Psoas muscle (tissue), 8 donors: ENCODE results near the gene MRPL21. TPM values are rescaled to one million over a fixed set of nuclear protein-coding genes. Genes with fewer than 3 reads are reported as not detected.
"Not testable (repeated sequence)": the region's sequence is repeated elsewhere in the genome, so short reads cannot be mapped to it uniquely, and the experiment has no call there.

ENCODE experiments used
- ATAC-seq, 4 donors: fragments of 200-7000 bp; cut with Tn5 transposase; one replicate each; pipeline ENCODE4 v1.9.1; 2020; ENCODE audit warnings: moderate library complexity in 3 of 4, mild to moderate bottlenecking in 2 of 4
- DNase-seq, 2 donors: peaks; one replicate each; pipeline ENCODE4 v3.0.0-alpha.2; 2020
- H3K27ac ChIP-seq: fragments of 200-600 bp; one replicate; pipeline ENCODE4 v1.8.0; 2022
- H3K27me3 ChIP-seq, 3 donors: fragments of 200-600 bp in 1 of 3; one replicate each; pipeline versions ENCODE4 v1.6.1 to v1.8.0; 2013 to 2022; ENCODE audit warnings: low read length in 2 of 3, mild to moderate bottlenecking in 2 of 3, moderate library complexity in 1 of 3; ENCODE audit not compliant: insufficient read depth in 3 of 3
- H3K36me3 ChIP-seq, 2 donors: fragments of 200-600 bp in 1 of 2; one replicate each; pipeline versions ENCODE4 v1.6.1 to v1.8.0; 2013 to 2022; ENCODE audit warnings: low read depth in 1 of 2, mild to moderate bottlenecking in 1 of 2, moderate library complexity in 1 of 2; ENCODE audit not compliant: insufficient read depth in 1 of 2
- H3K4me1 ChIP-seq: fragments of 200-600 bp; one replicate; pipeline ENCODE4 v1.8.0; 2022
- H3K4me3 ChIP-seq: fragments of 200-600 bp; one replicate; pipeline ENCODE4 v1.8.0; 2022; ENCODE audit warnings: mild to moderate bottlenecking
- H3K9me3 ChIP-seq: fragments of 200-600 bp; one replicate; pipeline ENCODE4 v1.8.0; 2022
- WGBS, 3 donors: extraction: QIAGEN DNeasy Blood & Tissue Kit; methylation state at CpG; one replicate each; pipeline versions ENCODE4 v1.1.6 to v1.1.7; 2013; 5-methylcytosine and 5-hydroxymethylcytosine counted together
- intact Hi-C, 2 donors: fragments of 100-400 bp; cut with DNase I; formaldehyde crosslinking; loops; one replicate each; pipeline versions ENCODE4 v1.11.0 to v1.14.2; 2022
- polyA plus RNA-seq, 3 donors: library from polyadenylated mRNA; stranded (reverse); fragments of 200-250 nt; gene quantifications; one replicate each; pipeline ENCODE4 v1.2.3, GENCODE V29; 2013
- total RNA-seq, 4 donors: library from RNA; stranded (reverse); fragmentation: NEBNext Ultra II Directional in 2 of 4; extraction: Animal tissue kit (Norgen Biotek cat#: 25700) in 2 of 4; gene quantifications; one replicate each; pipeline versions ENCODE4 v1.2.1 to v1.2.4, GENCODE V29; 2021 to 2023
- TF ChIP-seq, protein P1 (sequence below): fragments of 200-600 bp; IDR thresholded peaks from one replicate; pipeline ENCODE4 v1.8.0; 2022; ENCODE audit warnings: antibody characterized with exemption
- donor health status: healthy with polysubstance abuse.
- donor health status: DM: no; HTN: no; CAD: no; lungs with moderate emphysema.
- donor health status: Bipolar disorder and iron deficiency.
- donor health status: healthy.
- donor health status: DM: yes; HTN: yes; CAD: no.
- donor health status: DM: no; HTN: no; CAD: no.
- donor health status: DM: no; HTN: no; CAD: no.
- donor health status: DM: yes; HTN: yes; CAD: no.

The MRPL21 gene
- total and polyA plus RNA-seq, 7 donors = 59.2 to 181 (median 104) TPM

DNA sequence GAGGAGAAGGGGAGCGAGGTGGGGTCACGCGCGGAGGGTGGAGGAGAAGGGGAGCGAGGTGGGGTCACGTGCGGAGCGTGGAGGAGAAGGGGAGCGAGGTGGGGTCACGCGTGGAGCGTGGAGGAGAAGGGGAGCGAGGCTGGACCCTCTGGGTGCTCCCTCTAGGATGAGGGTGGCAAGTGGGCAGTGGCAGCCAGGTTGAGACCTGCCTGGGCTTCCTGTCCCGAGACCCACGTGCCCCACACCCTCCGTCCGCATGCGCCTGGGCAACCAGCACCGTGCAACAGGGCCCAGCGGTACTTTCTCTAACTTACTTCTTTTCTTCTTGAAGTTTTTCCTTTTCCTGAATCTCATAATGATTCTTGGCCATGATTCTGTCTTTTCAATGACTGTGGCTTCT is 11.1 kb downstream of the MRPL21 start:
- no peak for ATAC-seq
- DNase-seq = no peak
- TF ChIP-seq, protein P1, sequence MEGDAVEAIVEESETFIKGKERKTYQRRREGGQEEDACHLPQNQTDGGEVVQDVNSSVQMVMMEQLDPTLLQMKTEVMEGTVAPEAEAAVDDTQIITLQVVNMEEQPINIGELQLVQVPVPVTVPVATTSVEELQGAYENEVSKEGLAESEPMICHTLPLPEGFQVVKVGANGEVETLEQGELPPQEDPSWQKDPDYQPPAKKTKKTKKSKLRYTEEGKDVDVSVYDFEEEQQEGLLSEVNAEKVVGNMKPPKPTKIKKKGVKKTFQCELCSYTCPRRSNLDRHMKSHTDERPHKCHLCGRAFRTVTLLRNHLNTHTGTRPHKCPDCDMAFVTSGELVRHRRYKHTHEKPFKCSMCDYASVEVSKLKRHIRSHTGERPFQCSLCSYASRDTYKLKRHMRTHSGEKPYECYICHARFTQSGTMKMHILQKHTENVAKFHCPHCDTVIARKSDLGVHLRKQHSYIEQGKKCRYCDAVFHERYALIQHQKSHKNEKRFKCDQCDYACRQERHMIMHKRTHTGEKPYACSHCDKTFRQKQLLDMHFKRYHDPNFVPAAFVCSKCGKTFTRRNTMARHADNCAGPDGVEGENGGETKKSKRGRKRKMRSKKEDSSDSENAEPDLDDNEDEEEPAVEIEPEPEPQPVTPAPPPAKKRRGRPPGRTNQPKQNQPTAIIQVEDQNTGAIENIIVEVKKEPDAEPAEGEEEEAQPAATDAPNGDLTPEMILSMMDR = no peak
- no peak overlapping the region for H3K4me3 ChIP-seq
- H3K27ac ChIP-seq = no peak overlapping the region
- peaks cover 14% of the 10 kb centered on the region for H3K4me1 ChIP-seq
- WGBS, 3 donors = 94% methylated on average over 20 of the region's 20 CpGs
- H3K36me3 ChIP-seq = peaks cover 2 to 62% of the 10 kb centered on the region in 2 donors
- no peaks in the 10 kb centered on the region for H3K27me3 ChIP-seq
- no peaks in the 10 kb centered on the region for H3K9me3 ChIP-seq
- intact Hi-C loops = no loop called here

DNA sequence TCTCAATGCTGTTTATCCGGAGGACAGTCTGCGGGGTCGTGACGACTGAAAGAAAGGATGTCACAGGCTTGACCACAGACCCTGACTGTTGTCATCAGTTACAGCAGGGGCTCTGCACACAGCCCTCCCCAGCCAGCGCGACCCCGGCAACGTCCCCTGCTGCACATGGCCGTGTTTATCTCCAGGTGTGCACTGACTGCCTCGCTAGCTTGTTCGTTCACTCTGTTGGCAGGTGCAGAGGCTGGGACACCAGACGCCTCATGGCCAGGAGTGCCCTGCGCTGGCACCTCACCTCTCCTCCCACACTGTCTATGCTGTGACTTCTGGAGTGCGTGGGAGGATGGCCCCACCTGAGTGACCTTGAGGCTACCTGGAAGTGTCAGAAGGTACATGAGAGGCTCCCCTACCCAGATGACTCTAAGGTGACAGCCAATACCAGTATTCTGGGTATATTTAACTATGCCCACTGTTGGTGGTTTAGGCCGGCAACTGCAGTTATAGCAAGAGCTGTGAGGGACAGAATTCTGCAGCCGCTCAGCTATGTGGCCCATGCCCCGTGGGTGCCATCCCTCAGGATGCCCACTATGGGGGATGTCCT is 12.2 kb downstream of the MRPL21 start:
- peaks cover 2 to 50% of the 10 kb centered on the region in 2 donors for H3K36me3 ChIP-seq
- peak overlapping the region; percentile 32 for H3K4me3 ChIP-seq
- peak overlapping the region; percentile 73 for H3K27ac ChIP-seq
- no peaks in the 10 kb centered on the region for H3K9me3 ChIP-seq
- peaks cover 14% of the 10 kb centered on the region for H3K4me1 ChIP-seq
- H3K27me3 ChIP-seq = no peaks in the 10 kb centered on the region
- DNase-seq (no peak), ATAC-seq (peak; percentile 5 to 18 (median 10))
- 41 to 45% (median 44%) methylated on average over 17 of the region's 17 CpGs for WGBS, 3 donors
- TF ChIP-seq, protein P1 = no peak
- intact Hi-C loops = no loop called here

DNA sequence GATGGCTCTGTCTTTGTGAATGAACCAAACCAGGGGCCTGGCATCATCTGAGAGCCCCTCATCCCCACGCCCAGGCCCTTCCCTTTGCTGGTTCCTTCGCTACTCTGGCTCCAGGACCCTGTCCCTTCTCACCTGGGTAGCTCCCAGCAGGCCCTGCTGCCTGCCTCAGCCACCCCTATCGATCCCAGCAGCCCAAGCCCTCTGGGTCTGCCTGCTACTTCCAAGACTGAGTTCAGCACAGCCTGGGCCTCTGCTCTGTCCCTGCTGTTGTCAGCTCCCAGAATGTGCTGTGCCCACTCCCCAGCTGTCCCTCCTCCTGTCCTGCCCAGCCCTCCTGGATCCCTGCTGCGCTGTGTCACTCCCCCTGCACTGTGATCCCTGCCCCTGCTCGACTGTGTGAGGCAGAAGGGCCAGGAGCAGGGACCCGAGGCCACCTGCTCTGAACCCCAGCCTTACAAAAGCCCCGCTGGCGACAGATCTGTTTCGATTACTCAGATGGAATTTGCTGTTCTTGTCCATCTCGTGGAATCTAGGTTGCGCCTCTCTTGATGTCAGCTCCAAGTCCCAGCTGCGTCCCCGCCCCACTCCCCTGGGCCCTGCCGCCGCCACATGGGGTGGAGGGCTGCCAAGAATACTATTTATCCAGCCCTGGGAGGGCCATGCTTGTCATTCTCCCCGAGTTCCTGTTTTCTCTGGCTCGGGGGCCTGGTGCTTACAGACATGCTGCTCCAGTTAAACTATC is 13.0 kb downstream of the MRPL21 start:
- H3K9me3 ChIP-seq = no peaks in the 10 kb centered on the region
- H3K27me3 ChIP-seq = no peaks in the 10 kb centered on the region
- TF ChIP-seq, protein P1 = no peak
- H3K4me1 ChIP-seq = peaks cover 14% of the 10 kb centered on the region
- DNase-seq = peak; percentile 86 to 91
- peak; percentile 88 to 94 (median 92) for ATAC-seq
- 15 to 22% (median 20%) methylated on average over 17 of the region's 17 CpGs for WGBS, 3 donors
- H3K27ac ChIP-seq = peak overlapping the region; percentile 73
- H3K4me3 ChIP-seq = peak overlapping the region; percentile 32
- intact Hi-C loops = no loop called here
- H3K36me3 ChIP-seq = peaks cover 2 to 42% of the 10 kb centered on the region in 2 donors

DNA sequence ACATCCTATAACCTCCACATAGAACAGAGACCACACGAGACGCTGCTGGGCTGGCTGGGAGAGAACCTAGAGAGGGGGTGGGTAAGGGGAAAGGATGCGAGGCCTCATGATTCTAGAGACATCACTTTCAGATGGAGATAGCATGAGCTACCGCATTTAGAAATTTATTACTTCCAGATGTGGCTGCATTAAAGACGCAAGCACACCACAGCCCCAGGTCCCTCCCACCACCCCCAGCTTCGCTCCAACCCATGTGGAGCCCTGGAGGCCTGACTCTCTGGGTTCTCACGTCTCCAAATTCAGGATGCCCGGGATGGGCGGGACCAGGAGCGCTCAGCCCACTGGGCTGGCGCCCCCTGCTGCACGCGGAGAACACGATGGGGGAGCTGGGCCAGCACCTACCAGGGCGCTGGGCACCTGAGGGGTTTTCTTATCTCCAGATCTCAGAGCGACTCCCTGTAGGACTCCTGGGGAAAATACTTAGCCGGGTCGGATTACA is 13.6 kb downstream of the MRPL21 start:
- Histone ChIP-seq H3K36me3 (peaks cover 2 to 36% of the 10 kb centered on the region in 2 donors), H3K4me1 (peaks cover 14% of the 10 kb centered on the region), H3K9me3 (no peaks in the 10 kb centered on the region), H3K27ac (peak overlapping the region; percentile 73), H3K4me3 (no peak overlapping the region), H3K27me3 (no peaks in the 10 kb centered on the region)
- WGBS, 3 donors = 59 to 65% (median 61%) methylated on average over 17 to 18 of the region's 18 CpGs
- TF ChIP-seq, protein P1 = peak; percentile 37
- DNase-seq (peak; percentile 69 to 73), ATAC-seq (peak; percentile 33 to 58 (median 52))
- intact Hi-C loops = no loop called here

DNA sequence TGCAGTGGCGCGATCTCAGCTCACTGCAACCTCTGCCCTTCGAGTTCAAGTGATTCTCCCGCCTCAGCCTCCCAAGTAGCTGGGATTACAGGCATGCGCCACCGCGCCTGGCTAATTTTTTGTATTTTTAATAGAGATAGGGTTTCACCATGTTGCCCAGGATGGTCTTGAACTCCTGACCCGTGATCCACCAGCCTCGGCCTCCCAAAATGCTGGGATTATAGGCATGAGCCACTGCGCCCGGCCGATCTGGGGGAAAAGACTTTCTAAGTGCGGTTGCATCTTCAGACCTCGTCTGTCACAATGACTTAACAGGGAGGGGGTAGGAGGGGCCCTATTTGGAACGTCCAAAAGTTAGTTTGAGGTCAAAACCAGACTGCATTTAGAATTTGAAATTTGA is 18.8 kb downstream of the MRPL21 start:
- H3K4me3 ChIP-seq, H3K36me3 ChIP-seq, ATAC-seq, H3K4me1 ChIP-seq, H3K27me3 ChIP-seq, H3K27ac ChIP-seq, H3K9me3 ChIP-seq, DNase-seq, intact Hi-C loops: not testable (repeated sequence)
- 93 to 95% (median 94%) methylated on average over 15 of the region's 15 CpGs for WGBS, 3 donors
